Activated T-helper 2 cell treated with anti-CD3 and anti-CD28 coated beads, Interferon-gamma antibody, Interleukin-2, Interleukin-4, amounts not matched to agents 10 μg/mL and 5 μg/mL and 100 μg/mL, durations not matched to agents 14 hours and 24 hours and 36 hours (primary cell): ENCODE data around the gene DARS1. TPM values are rescaled to one million over a fixed set of nuclear protein-coding genes. Genes with fewer than 3 reads are reported as not detected.
"Not testable (repeated sequence)": the region's sequence is repeated elsewhere in the genome, so short reads cannot be mapped to it uniquely, and the experiment has no call there.

Experiments used
- DNase-seq: peaks from one replicate; pipeline ENCODE4 v3.0.0; 2021; ENCODE audit warnings: low spot score
- H3K27ac Mint-ChIP-seq: one replicate; pipeline ENCODE4 v1.8.0; 2021; ENCODE audit warnings: mixed read lengths
- H3K27me3 Mint-ChIP-seq: one replicate; pipeline ENCODE4 v1.8.0; 2021; ENCODE audit warnings: low read depth, mixed read lengths
- H3K36me3 Mint-ChIP-seq: one replicate; pipeline ENCODE4 v1.8.0; 2021; ENCODE audit warnings: low read depth, mixed read lengths
- H3K4me1 Mint-ChIP-seq: one replicate; pipeline ENCODE4 v1.8.0; 2021; ENCODE audit warnings: low read depth, mixed read lengths
- H3K4me3 Mint-ChIP-seq: one replicate; pipeline ENCODE4 v1.8.0; 2021; ENCODE audit warnings: low read depth, mild to moderate bottlenecking, moderate library complexity, mixed read lengths
- H3K9me3 Mint-ChIP-seq: one replicate; pipeline ENCODE4 v1.8.0; 2021; ENCODE audit warnings: mixed read lengths
- intact Hi-C: fragments of 100-400 bp; cut with micrococcal nuclease; formaldehyde crosslinking; loops from one replicate; pipeline ENCODE4 v1.15.1; 2023
- total RNA-seq: library from RNA; stranded (reverse); gene quantifications from 2 replicates; pipeline ENCODE4 v1.2.3, GENCODE V29; 2022

The DARS1 gene
- total RNA-seq, 1 donor from 2014 or later = 183 TPM

DNA sequence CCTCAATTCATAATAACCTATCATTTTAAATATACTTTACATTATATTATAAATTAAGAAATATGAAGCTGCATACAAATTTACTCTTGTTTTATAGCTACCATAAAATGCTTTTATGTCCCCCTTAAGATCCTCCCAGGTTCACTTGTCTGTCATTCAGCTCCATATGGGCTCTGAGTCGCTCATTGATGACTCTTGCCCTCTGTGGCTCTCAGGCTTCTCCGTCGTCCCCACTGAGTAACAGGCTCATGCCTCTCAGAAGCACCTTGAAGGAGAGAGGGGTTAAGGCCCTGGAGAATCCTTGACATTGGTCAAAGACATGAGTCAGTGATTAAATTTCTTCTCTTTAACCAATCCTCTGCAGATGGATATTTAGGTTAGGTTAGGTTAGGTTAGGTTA, 103.0 kb downstream of the DARS1 start:
- H3K27ac Mint-ChIP-seq = no peak overlapping the region

DNA sequence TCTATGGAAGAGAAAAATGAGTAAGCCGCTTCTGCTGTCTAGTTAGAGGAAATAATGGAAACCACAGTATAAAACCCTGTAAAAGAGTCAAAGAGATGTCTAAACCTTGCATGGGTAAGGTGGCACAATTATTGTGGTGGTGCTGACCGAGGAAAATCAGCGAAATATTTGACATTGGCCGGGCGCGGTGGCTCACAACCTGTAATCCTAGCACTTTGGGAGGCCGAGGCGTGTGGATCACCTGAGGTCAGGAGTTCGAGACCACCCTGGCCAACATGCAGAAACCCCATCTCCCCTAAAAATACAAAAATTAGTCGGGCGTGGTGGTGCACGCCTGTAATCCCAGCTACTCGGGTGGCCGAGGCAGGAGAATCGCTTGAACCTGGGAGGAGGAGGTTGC, 108.7 kb downstream of the DARS1 start:
- Mint-ChIP-seq H3K4me3 (peak overlapping the region; percentile 95), H3K4me1 (peaks cover 32% of the 10 kb centered on the region), H3K36me3 (peaks cover 38% of the 10 kb centered on the region), H3K27ac (peak overlapping the region; percentile 92)
- not testable (repeated sequence) for DNase-seq, H3K27me3 Mint-ChIP-seq, H3K9me3 Mint-ChIP-seq
- intact Hi-C loops = loop anchor here (1.0 to 10.0 kb wide), 8 partner anchors 109 to 958 kb away; partner anchors contain the start of genes CCNT2, CXCR4, DARS1 and RAB3GAP1

More for the DNA sequence above, 103.0 kb downstream of the DARS1 start:
- H3K9me3 Mint-ChIP-seq = no peaks in the 10 kb centered on the region
- no peak for DNase-seq
- intact Hi-C loops = no loop called here
- no peak overlapping the region for H3K4me3 Mint-ChIP-seq
- peaks cover 4% of the 10 kb centered on the region for H3K4me1 Mint-ChIP-seq
- peaks cover 5% of the 10 kb centered on the region for H3K27me3 Mint-ChIP-seq
- H3K36me3 Mint-ChIP-seq = no peaks in the 10 kb centered on the region

DNA sequence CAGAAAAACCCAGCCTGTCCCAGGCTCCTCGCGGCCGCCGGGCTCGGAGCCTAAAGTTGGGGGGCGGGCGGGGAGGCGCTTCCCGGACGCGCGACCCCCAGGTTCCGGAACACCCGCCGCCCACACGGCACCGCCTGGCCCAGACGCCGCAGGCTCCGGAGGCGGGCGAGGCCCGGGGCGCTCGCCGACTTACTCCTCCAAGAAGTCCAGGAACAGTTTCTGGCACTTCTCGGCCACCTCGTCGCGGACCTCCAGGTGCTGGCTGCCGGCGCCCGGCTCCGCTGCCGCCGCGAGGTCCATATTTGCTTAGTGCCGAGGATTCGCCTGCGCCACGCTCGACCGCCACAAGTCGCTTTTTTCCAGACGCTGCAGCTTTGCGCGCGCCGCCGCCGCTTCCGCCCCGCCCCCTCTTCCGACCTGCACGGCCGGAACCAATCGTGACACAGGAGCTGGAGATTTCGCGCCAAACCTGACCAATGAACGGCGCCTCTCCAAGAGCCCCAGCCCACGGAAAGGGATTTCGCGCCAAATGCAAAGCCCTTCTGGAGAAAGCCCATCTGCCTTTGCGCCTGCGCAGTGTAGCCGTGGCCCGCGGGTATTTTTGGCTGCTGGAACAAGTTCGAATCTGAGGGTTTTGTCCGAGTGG, 109.2 kb downstream of the DARS1 start, which contains the start of gene MCM6:
TSS of gene MCM6 (minus strand) at position 378 of the 646 bp plus-strand sequence. CDS start at position 300, 78 bp downstream.
- no peaks in the 10 kb centered on the region for H3K9me3 Mint-ChIP-seq
- DNase-seq = peak; percentile 98
- H3K27ac Mint-ChIP-seq = peak within 1 kb of the TSS; percentile 92
- peak within 1 kb of the TSS; percentile 95 for H3K4me3 Mint-ChIP-seq
- H3K4me1 Mint-ChIP-seq = peaks cover 37% of the 10 kb centered on the region
- H3K36me3 Mint-ChIP-seq = peaks cover 44% of the 10 kb centered on the region
- no peaks in the 10 kb centered on the region for H3K27me3 Mint-ChIP-seq
- intact Hi-C loops = loop anchor here (1.0 to 10.0 kb wide), 8 partner anchors 109 to 958 kb away; partner anchors contain the start of genes CCNT2, CXCR4, DARS1 and RAB3GAP1

DNA sequence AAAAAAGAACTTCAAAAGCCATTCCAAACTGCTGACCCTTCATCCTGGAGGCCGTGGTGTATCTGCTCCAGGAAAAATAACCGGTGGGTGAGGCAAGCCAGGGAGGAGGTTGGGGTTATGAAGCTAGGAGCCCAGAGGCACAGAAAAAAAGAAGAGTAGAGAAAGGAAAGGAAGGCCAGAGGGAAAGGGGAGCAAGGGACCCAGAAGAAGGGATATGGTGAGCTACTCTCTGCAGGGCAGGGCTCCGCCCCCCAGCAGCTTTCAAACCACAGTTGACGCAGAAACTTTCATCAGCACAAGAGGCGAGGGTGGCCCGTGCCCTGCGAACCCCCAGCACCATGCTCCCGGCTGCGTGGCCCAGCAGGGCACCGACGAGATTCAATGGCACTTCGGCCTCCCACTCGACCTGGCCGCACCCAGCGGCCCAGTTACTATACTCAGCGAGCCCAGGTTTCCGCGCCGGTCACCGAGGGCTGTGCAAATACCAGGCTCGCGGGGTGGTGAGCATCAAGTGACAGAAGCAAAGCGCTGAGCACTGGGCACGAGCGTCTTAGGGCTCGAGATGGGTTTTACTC, 109.8 kb downstream of the DARS1 start:
- H3K4me3 Mint-ChIP-seq = peak overlapping the region; percentile 95
- H3K9me3 Mint-ChIP-seq = no peaks in the 10 kb centered on the region
- DNase-seq = peak; percentile 74
- peaks cover 43% of the 10 kb centered on the region for H3K4me1 Mint-ChIP-seq
- H3K27ac Mint-ChIP-seq = peak overlapping the region; percentile 88
- no peaks in the 10 kb centered on the region for H3K27me3 Mint-ChIP-seq
- H3K36me3 Mint-ChIP-seq = peaks cover 50% of the 10 kb centered on the region
- intact Hi-C loops = loop anchor here (1.0 to 10.0 kb wide), 10 partner anchors 55 to 957 kb away; partner anchors contain the start of genes CCNT2, CXCR4, DARS1 and R3HDM1

DNA sequence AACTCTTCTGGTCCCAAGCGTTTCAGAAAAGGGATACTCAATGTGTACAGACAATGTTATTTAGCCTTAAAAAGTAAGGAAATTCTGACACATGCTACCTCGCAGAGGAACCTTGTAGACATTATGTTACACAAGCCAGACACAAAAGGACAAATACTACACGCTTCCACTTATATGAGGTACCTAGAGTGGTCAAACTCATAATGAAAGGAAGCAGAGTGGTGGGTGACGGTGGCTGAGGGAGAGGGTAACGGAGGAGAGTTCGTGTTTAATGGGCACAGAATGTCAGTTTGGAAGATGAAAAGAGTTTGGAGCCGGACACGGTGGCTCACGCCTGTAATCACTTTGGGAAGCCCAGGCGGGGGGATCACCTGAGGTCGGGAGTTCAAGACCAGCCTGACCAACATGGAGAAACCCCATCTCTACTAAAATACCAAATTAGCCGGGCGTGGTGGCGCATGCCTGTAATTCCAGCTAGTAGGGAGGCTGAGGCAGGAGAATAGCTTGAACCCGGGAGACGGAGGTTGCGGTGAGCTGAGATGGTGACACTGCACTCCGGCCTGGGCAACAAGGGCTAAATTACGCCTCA, 110.6 kb downstream of the DARS1 start:
- Mint-ChIP-seq H3K36me3 (peaks cover 57% of the 10 kb centered on the region), H3K4me1 (peaks cover 49% of the 10 kb centered on the region), H3K4me3 (peak overlapping the region; percentile 95)

DNA sequence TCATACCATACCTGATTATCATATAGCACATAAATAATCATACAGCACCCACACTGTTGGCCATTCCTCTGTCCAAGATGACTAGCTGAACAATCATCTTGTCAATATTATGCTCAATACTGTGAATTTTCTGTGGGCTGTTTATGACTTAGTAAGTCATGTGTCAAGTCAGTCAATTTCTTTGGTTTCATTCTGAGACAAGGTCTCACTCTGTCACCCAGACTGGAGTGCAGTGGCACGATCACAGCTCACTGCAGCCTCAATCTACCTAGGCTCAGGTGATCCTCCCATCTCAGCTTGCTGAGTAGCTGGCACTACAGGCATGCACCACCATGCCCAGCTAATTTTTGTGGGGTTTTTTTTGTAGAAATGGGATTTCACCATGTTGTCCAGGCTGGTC, 114.9 kb downstream of the DARS1 start:
- Mint-ChIP-seq H3K27me3 (no peaks in the 10 kb centered on the region), H3K9me3 (no peaks in the 10 kb centered on the region), H3K4me1 (peaks cover 62% of the 10 kb centered on the region), H3K27ac (peak overlapping the region; percentile 60), H3K4me3 (peak overlapping the region; percentile 9), H3K36me3 (peaks cover 94% of the 10 kb centered on the region)
- DNase-seq = no peak
- intact Hi-C loops = loop anchor here (10.0 kb wide), 1 partner anchor 816 kb away; the partner anchor contains the start of gene RAB3GAP1

More for the DNA sequence above, 110.6 kb downstream of the DARS1 start:
- intact Hi-C loops = loop anchor here (1.0 to 10.0 kb wide), 6 partner anchors 55 to 820 kb away; partner anchors contain the start of genes CXCR4, R3HDM1, RAB3GAP1 and UBXN4
- H3K9me3 Mint-ChIP-seq = no peaks in the 10 kb centered on the region
- H3K27me3 Mint-ChIP-seq = no peaks in the 10 kb centered on the region
- DNase-seq = peak; percentile 8
- peak overlapping the region; percentile 88 for H3K27ac Mint-ChIP-seq

DNA sequence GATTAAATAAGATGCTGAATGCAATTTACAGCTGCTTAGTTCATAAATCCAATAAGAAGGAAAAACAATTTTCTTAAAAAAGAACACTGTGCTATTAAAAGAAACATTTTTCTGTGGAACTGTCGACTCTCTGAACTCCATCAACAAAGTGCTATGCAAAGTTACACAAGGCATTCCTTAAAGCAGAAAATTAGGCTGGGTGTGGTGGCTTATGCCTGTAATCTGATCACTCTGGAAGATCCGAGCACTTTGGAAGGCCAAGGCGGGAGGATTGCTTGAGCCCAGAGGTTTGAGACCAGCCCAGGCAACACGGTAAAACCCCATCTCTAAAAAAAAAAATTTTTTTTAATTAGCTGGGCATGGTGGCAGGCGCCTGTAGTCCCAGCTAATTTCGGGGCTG, 122.2 kb downstream of the DARS1 start:
- Mint-ChIP-seq H3K27me3 (no peaks in the 10 kb centered on the region), H3K4me3 (no peak overlapping the region), H3K27ac (no peak overlapping the region), H3K36me3 (peaks cover 85% of the 10 kb centered on the region), H3K9me3 (no peaks in the 10 kb centered on the region), H3K4me1 (peaks cover 36% of the 10 kb centered on the region)
- no peak for DNase-seq
- intact Hi-C loops = no loop called here

DNA sequence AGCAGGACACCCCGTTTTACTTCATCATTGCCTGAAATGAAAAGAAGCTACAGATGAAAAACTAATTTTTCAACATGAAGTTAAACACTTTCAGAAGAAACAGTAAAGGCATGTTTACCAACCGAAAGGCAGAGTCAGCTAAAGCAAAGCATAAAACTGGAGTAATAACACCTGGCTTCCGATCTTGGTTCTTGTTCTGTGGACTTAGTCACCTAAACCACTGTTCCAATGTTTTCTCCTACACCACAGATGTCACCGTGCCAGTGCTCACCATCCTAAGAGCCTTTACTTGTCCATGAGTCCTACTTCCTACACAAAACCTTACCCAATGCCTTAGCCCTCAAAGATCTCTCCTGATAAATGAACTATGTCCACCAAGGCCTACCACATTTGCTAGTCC, 122.7 kb downstream of the DARS1 start:
- Mint-ChIP-seq H3K4me1 (peaks cover 32% of the 10 kb centered on the region), H3K36me3 (peaks cover 84% of the 10 kb centered on the region), H3K4me3 (no peak overlapping the region), H3K9me3 (no peaks in the 10 kb centered on the region), H3K27me3 (no peaks in the 10 kb centered on the region), H3K27ac (no peak overlapping the region)
- intact Hi-C loops = no loop called here
- DNase-seq = no peak

Other genes with a start within 250 kb of the DARS1 start
- 118 and 138 TPM in 2 replicates for gene UBXN4, start 243.8 kb downstream of the DARS1 start, total RNA-seq
- gene LCT, start 148.4 kb downstream of the DARS1 start, total RNA-seq = 0.53 and 0.55 TPM in 2 replicates
- gene MCM6, start 109.2 kb downstream of the DARS1 start, total RNA-seq = 190 and 191 TPM in 2 replicates
- gene CXCR4, start 132.5 kb upstream of the DARS1 start, total RNA-seq = 140 and 144 TPM in 2 replicates